Measurements from ENCODE around the gene TSPAN1.

- TF ChIP-seq CTCF (IDR thresholded peaks at IDR 0.05; ENCODE audit: poor library complexity) (no peak), EZH2 (IDR thresholded peaks at IDR 0.05; ENCODE audit: borderline replicate concordance) (no peak), EZH2phosphoT487 (IDR thresholded peaks at IDR 0.05; ENCODE audit: low read depth, severe bottlenecking, unreplicated experiment) (no peak)
Measured at GRCh38 chr1:46205791-46206190, 30.9 kb downstream of the TSPAN1 start.
